Islet of Langerhans (tissue), 1 donor: ENCODE measurements around the gene PRKAR1B.

Experiments used
- FAIRE-seq: peaks from one replicate; lab custom pipeline; 2011; peaks lifted over from hg19 to GRCh38; lab: Jason Lieb, UNC

The PRKAR1B gene

GRCh38 chr7:727104-727805 lies at the start of gene PRKAR1B:
TSS of gene PRKAR1B (minus strand) at chr7:727281. CDS start at chr7:711505, 15,776 bp downstream.
- no peak for FAIRE-seq

DNA sequence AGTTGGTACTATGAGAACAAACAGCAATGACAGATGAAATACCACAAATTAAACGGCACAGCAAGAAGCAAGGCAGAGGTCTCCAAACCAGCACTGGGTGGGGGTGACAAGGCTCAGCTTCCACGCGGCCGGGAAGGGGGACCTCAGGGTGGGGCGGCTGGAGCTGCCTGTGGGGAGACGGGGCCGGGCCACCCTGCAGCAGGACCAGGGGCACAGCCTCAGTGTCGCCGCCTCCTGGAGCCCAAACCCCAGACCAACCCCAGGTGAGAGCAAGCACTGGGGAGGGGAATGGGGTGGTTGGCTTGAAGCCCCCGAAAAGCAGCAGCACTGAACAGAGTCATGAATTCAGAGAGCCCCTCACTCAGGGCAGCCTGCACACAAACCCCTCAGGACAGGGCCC lies 49.3 kb upstream of the PRKAR1B start:
- no peak for FAIRE-seq

DNA sequence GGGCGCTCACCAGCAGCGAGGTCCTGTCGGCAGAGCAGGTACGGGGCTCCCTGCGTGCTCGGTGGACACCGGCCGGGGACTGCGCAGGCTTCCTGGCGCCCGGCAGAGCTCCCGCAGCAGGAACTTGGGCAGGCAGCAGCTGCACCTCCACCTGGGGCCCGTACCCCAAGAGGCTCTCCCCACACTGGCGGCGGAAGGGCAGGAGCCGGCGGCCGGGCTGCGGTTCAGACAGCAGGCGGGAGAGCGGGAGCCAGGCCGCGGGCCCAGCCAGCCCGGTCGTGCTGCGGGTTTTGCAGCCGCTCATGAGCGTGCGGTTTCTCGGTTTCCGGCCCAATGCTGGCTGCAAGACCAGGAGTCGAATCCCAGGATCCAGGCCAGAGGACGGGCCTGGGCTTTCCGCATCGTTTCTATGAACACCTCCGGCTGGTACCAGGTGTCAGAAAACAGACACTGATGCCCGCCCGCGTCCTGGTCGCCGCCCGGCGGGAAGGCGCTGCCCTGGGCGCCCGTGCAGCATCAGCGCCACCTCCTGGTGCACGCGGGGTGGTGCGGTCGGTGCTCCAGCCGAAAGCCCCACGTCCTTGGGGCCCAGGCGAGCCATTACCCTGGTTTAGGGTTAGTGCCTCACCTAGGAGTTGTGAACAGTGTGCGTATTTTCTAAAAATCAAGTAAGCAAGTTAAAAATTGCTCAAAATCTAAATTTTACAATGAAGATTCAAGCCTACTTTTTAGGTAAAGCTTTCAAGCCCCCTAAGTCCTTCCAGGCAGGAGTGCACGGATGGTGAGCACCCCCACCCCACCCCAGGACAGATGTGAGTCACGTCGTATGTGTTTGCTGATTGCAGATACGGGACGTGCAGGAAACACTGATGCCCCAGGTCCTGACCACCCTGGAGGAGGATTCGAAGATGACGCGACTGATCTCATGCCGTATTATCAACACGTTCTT lies 47.4 kb upstream of the PRKAR1B start:
- no peak for FAIRE-seq

- no peak for FAIRE-seq
Measured at GRCh38 chr7:773622-773915, 46.5 kb upstream of the PRKAR1B start.

DNA sequence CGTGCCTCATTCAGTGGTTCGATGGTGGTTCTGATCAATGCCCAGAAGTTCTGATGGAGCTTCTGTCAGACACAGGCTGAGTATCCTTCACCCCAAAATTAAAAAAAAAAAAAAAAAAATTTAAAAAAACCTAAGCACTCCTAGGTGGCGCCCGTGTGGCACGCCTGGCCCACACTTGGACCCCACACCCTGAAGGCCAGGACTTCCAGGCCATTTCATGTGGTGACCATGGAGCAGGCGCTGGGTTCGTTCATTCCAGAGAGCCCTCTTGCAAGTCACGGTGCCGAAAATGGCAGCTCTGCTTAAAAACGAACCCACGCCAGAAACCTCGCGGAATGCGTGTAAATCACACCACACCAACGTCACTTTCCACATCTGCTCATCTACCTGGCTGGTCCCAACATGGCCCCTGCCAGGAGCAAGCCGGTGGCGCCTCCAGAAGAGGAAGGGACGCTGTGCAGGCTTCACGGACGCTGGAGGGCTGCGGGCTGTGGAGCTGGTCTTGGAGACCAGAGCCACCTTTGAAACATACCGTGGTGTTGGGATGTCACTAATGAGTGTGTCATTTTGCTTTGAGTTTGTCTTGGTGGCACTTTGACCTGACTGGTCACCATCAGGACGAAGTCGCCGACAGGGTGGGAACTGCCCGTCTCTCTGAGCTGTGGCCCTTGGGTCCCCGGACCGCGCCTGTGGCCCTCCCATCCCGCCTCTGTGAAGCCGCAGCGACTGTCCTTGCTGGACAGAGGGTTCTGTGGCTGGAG lies 46.0 kb upstream of the PRKAR1B start:
- FAIRE-seq: no peak

DNA sequence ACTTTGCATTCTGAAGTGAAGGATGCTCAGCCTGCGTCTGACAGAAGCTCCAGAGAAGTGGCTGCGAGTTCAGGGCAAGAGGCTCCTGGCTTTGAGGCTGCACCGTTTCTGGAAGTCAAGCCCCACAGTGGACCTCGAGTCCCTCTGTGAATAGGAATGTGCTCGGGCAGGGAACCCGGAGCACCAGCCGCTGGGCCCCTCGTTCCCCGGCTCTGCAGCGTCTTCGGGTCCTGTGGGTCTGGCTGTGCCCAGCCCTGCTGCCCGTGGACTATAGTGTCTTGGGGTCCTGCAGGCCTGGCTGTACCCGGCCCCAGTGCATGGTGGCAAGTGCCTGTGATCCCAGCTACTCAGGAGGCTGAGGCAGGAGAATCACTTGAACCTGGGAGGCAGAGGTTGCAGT lies 45.3 kb upstream of the PRKAR1B start:
- FAIRE-seq: no peak

- FAIRE-seq: no peak
Measured at GRCh38 chr7:772005-772294, 44.9 kb upstream of the PRKAR1B start.

- peak; percentile 84 for FAIRE-seq
Measured at GRCh38 chr7:771234-772004, 44.3 kb upstream of the PRKAR1B start.

- no peak for FAIRE-seq
Measured at GRCh38 chr7:770741-771166, 43.7 kb upstream of the PRKAR1B start.

GRCh38 chr7:770336-770735 lies 43.3 kb upstream of the PRKAR1B start:
- FAIRE-seq: no peak

- FAIRE-seq: no peak
Measured at GRCh38 chr7:768881-769504, 41.9 kb upstream of the PRKAR1B start.

DNA sequence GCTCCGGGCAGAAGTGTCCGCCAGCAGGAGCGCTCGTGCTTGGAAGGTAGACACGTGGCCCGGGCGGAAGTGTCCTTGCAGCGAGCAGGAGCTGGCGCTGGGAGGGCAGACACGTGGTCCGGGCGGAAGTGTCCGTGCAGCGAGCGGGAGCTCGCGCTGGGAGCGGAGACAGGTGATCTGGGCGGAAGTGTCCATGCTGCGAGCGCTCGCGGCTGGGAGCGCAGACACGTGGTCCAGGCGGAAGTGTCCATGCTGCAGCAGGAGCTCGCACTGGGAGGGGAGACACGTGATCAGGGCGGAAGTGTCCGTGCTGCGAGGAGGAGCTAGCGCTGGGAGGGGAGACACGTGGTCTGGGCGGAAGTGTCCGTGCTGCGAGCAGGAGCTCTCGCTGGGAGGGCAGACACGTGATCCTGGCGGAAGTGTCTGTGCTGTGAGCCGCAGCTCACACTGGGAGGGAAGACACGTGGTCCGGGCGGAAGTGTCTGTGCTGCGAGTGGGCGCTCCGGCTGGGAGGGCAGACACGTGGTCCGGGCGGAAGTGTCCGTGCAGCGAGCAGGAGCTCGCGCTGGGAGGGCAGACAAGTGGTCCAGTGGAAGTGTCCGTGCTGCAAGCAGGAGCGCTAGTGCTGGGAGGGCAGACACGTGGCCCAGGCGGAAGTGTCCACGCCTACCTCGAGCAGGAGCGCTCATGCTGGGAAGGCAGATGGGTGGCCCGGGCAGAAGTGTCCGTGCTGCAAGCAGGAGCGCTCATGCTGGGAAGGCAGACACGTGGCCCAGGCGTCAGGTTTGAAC lies 41.1 kb upstream of the PRKAR1B start:
- no peak for FAIRE-seq

DNA sequence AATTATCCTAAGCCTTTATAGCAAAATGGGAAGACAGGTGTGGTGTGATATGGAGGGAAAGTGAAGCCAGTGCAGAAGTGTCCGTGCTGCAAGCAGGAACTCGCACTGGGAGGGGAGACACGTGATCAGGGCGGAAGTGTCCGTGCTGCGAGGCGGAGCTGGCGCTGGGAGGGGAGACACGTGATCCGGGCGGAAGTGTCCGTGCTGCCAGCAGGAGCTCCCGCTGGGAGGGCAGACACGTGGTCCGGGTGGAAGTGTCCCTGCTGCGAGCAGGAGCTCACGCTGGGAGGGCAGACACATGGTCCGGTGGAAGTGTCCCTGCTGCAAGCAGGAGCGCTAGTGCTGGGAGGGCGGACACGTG lies 40.5 kb upstream of the PRKAR1B start:
- FAIRE-seq: no peak

- FAIRE-seq: no peak
Measured at GRCh38 chr7:765383-765782, 38.3 kb upstream of the PRKAR1B start.

DNA sequence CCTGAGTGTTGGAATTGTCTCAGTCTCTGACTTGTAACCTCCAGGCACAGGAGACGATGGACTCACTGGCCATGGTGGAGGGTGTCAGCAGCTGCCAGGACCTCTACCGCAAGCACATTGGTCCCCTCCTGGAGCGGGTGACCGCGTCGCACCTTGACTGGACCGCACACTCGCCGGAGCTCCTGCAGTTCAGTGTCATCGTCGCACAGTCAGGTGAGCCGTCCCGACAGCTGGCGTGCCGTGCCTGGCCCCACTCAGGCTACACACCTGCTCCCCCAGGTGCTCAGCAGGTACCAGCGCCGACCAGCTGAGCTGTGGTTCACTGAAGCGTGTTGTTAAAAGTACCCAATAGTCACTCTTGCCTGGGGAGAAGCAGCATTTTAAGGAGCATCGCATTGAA lies 36.7 kb upstream of the PRKAR1B start:
- FAIRE-seq: no peak

GRCh38 chr7:762885-763284 lies 35.8 kb upstream of the PRKAR1B start:
- FAIRE-seq: no peak

GRCh38 chr7:761631-762030 lies 34.5 kb upstream of the PRKAR1B start:
- no peak for FAIRE-seq

DNA sequence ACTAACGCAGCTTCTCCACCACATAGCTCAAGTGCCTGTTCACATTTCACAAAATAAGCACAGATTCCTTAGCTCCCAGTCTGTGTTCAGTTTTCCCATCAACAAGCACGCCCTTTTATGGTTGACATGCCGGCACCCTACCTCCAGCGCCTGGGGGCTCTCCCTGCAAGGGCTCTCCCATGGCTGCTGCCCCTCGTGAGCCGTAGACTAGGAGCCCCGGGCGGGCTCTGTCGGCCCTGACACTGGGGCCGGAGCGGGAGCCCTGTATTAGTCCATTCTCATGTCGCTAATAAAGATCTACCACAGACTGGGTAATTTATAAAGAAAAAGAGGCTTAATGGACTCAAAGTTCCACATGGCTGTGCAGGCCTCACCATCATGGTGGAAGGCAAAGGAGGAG lies 34.0 kb upstream of the PRKAR1B start:
- FAIRE-seq: no peak

GRCh38 chr7:760006-760405 lies 32.9 kb upstream of the PRKAR1B start:
- FAIRE-seq: no peak

- no peak for FAIRE-seq
Measured at GRCh38 chr7:759569-759968, 32.5 kb upstream of the PRKAR1B start.

- no peak for FAIRE-seq
Measured at GRCh38 chr7:757741-758163, 30.7 kb upstream of the PRKAR1B start.
